Activated T-cell treated with anti-CD3 and anti-CD28 coated beads, Interleukin-2, amount 50 U/mL, for 72 hours (primary cell): ENCODE measurements around the gene TTC17. TPM values are rescaled to one million over a fixed set of nuclear protein-coding genes. Genes with fewer than 3 reads are reported as not detected.

ENCODE experiments used
- ATAC-seq, 2 donors: fragments of 150-1000 bp; cut with Tn5 transposase; replicated peaks in 1 of 2; 2 replicates each; pipeline ENCODE4 v1.10.0; 2021; ENCODE audit warnings: moderate library complexity in 2 of 2, mild to moderate bottlenecking in 1 of 2
- DNase-seq, 2 donors: peaks; one replicate each; pipeline ENCODE4 v3.0.0; 2021 to 2022; ENCODE audit warnings: mixed read lengths in 1 of 2
- H3K27ac Mint-ChIP-seq: one replicate; pipeline ENCODE4 v1.8.0; 2022; ENCODE audit warnings: mild to moderate bottlenecking, moderate library complexity, mixed read lengths
- H3K27me3 Mint-ChIP-seq: one replicate; pipeline ENCODE4 v1.8.0; 2022; ENCODE audit warnings: low read depth, mixed read lengths
- H3K36me3 Mint-ChIP-seq, 2 donors: one replicate each; pipeline ENCODE4 v1.8.0; 2022; ENCODE audit warnings: mixed read lengths in 2 of 2, mild to moderate bottlenecking in 1 of 2; ENCODE audit not compliant: insufficient read depth in 2 of 2
- H3K4me1 Mint-ChIP-seq: one replicate; pipeline ENCODE4 v1.8.0; 2022; ENCODE audit warnings: low read depth, mixed read lengths
- H3K4me3 Mint-ChIP-seq, 2 donors: one replicate each; pipeline ENCODE4 v1.8.0; 2022; ENCODE audit warnings: mild to moderate bottlenecking in 2 of 2, mixed read lengths in 2 of 2, moderate library complexity in 2 of 2
- H3K9me3 Mint-ChIP-seq, 2 donors: one replicate each; pipeline ENCODE4 v1.8.0; 2022; ENCODE audit warnings: mixed read lengths in 2 of 2
- total RNA-seq, 2 donors: library from RNA; stranded (reverse); gene quantifications; one replicate each; pipeline ENCODE4 v1.2.3, GENCODE V29; 2022

TTC17 gene
- total RNA-seq, 2 donors from 2014 or later = 67.8 to 68.2 TPM

GRCh38 chr11:43532041-43532440 lies 173.3 kb downstream of the TTC17 start:
- H3K4me1 Mint-ChIP-seq = no peaks in the 10 kb centered on the region
- DNase-seq (no peak), ATAC-seq (no peak)
- H3K4me3 Mint-ChIP-seq = no peak overlapping the region
- no peak overlapping the region for H3K27ac Mint-ChIP-seq
- no peaks in the 10 kb centered on the region for H3K9me3 Mint-ChIP-seq
- peaks cover 17% of the 10 kb centered on the region for H3K27me3 Mint-ChIP-seq
- no peaks in the 10 kb centered on the region for H3K36me3 Mint-ChIP-seq

DNA sequence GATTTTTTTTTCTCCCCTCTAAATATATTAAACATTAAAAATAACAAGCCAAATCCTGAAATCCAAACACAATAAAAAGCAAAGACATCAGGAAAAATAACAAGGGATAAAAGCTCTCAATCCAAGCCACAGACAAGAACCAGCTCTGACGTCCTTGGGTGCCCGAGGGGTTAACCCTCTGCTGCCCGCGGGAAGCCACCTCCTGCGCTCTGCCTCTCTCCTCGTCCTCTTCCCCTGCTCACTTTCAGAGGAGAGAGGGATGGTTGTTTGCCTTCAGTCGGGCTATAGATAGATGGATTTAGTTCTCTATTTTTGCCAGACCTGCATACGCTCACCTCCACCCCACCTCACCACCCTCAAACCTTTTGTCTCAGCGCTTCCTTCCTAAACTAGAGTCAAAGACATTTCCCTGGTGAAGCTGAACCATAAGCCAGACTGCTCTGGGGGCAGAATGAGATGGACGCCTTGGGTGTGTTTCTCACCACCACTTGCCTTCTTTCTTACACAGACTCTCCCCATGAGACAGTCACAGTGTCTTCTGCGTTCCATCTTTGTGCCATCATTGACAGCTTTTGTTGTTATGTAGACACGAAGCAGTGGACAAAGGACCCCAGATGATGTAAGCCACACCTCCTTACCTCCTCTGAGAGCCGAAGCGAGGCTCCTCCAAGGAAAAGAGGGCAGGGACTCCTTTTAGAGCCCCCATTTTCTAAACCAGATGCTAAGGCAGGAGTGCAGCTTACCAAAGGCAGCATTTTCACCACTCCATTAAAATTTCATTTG lies 179.3 kb downstream of the TTC17 start:
- ATAC-seq (no peak), DNase-seq (no peak)
- Mint-ChIP-seq H3K9me3 (no peaks in the 10 kb centered on the region), H3K36me3 (no peaks in the 10 kb centered on the region), H3K4me3 (no peak overlapping the region), H3K4me1 (no peaks in the 10 kb centered on the region), H3K27ac (no peak overlapping the region), H3K27me3 (peaks cover 47% of the 10 kb centered on the region)

DNA sequence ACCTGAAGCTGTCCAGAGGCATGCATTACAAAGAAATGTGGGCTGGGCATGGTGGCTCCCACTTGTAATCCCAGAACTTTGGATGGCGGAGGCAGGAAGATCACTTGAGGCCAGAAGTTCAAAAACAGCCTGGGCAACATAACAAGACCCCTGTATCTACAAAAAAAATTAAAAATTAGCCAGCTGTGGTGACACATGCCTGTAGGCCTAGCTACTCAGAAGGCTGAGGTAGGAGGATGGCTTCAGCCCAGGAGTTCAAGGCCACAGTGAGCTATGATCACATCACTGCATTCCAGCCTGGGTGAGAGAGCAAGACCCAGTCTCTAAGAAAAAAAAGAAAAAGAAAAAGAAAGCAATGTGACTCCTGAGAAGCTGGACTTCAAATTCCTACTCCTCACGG lies 183.3 kb downstream of the TTC17 start:
- Mint-ChIP-seq H3K27me3 (peaks cover 56% of the 10 kb centered on the region), H3K9me3 (no peaks in the 10 kb centered on the region), H3K27ac (no peak overlapping the region), H3K36me3 (peaks cover 0 to 1% of the 10 kb centered on the region in 2 donors), H3K4me1 (no peaks in the 10 kb centered on the region), H3K4me3 (no peak overlapping the region)
- no peak for ATAC-seq
- DNase-seq = no peak

- Mint-ChIP-seq H3K36me3 (peaks cover 0 to 3% of the 10 kb centered on the region in 2 donors), H3K4me3 (no peak overlapping the region), H3K9me3 (no peaks in the 10 kb centered on the region), H3K27me3 (peaks cover 47% of the 10 kb centered on the region), H3K27ac (no peak overlapping the region), H3K4me1 (no peaks in the 10 kb centered on the region)
- no peak for ATAC-seq
- DNase-seq = no peak
These were observed 184.3 kb downstream of the TTC17 start for GRCh38 chr11:43542750-43543712.

Other genes starting within 250 kb of the TTC17 start
- 100 to 1,000 TPM in 1 of 2 donors, 10 to 100 TPM in 1; 90.7 to 111 TPM for gene API5, start 46.9 kb upstream of the TTC17 start, total RNA-seq